Fibroblast of lung (primary cell): ENCODE results near the gene DCUN1D2.

Source experiments
- CTCF ChIP-seq, 2 donors: IDR thresholded peaks in 1 of 2; conservative IDR thresholded peaks in 1 of 2; 1 replicate in 1 of 2; 2 replicates in 1 of 2; pipeline ENCODE4 v1.5.1; 2011 to 2012; ENCODE audit warnings: low read length in 2 of 2, control low read depth in 1 of 2, inconsistent platforms in 1 of 2, low read depth in 1 of 2, mild to moderate bottlenecking in 1 of 2
- EZH2 ChIP-seq: IDR thresholded peaks from 2 replicates; pipeline ENCODE4 v1.5.1; 2012; ENCODE audit warnings: low read length, control low read depth, mild to moderate bottlenecking; ENCODE audit errors: missing control alignments

GRCh38 chr13:113468472-113469201 is 21.9 kb downstream of the DCUN1D2 start:
- no peak for TF ChIP-seq CTCF (conservative IDR thresholded peaks at IDR 0.05 in 1 of 2, IDR thresholded peaks at IDR 0.05 in 1 of 2; ENCODE audit: low read depth in 1 of 2, low read length in 2 of 2)
- no peak for TF ChIP-seq EZH2
